Activated T-cell treated with anti-CD3 and anti-CD28 coated beads, Interleukin-2, amount 50 U/mL, for 4 hours (primary cell): Measurements from ENCODE around the gene HOXA11. TPM values are rescaled to one million over a fixed set of nuclear protein-coding genes. Genes with fewer than 3 reads are reported as not detected.

ENCODE experiments used
- ATAC-seq, 2 donors: fragments of 200-7000 bp; cut with Tn5 transposase; one replicate each; pipeline ENCODE4 v1.10.0; 2021
- DNase-seq: peaks from one replicate; pipeline ENCODE4 v3.0.0-alpha.2; 2020
- H3K27me3 Mint-ChIP-seq: one replicate; pipeline ENCODE4 v1.8.0; 2021; ENCODE audit warnings: low read depth, mixed read lengths
- H3K36me3 Mint-ChIP-seq: one replicate; pipeline ENCODE4 v1.8.0; 2022; ENCODE audit warnings: mixed read lengths; ENCODE audit not compliant: insufficient read depth
- H3K4me1 Mint-ChIP-seq: one replicate; pipeline ENCODE4 v1.8.0; 2021; ENCODE audit warnings: low read depth, mixed read lengths
- H3K4me3 Mint-ChIP-seq: one replicate; pipeline ENCODE4 v1.8.0; 2021; ENCODE audit warnings: mild to moderate bottlenecking, moderate library complexity, mixed read lengths
- H3K9me3 Mint-ChIP-seq: one replicate; pipeline ENCODE4 v1.8.0; 2021; ENCODE audit warnings: mixed read lengths
- total RNA-seq, 3 donors: library from RNA; stranded (reverse); gene quantifications; one replicate each; pipeline ENCODE4 v1.2.1, GENCODE V29; 2021

HOXA11 gene
- total RNA-seq, 3 donors from 2014 or later: not detected

GRCh38 chr7:27143023-27143949 lies 41.7 kb downstream of the HOXA11 start, which contains the start of gene HOXA5:
HOXA5 (minus strand) TSS chr7:27143681; CDS start chr7:27143607, 74 bp downstream.
- no peaks in the 10 kb centered on the region for H3K36me3 Mint-ChIP-seq
- peaks cover 58% of the 10 kb centered on the region for H3K27me3 Mint-ChIP-seq
- no peak within 1 kb of the TSS for H3K4me3 Mint-ChIP-seq
- no peak for DNase-seq
- peak in 1 of 2 donors; percentile 31 for ATAC-seq
- H3K4me1 Mint-ChIP-seq: peaks cover 3% of the 10 kb centered on the region
- H3K9me3 Mint-ChIP-seq: no peaks in the 10 kb centered on the region

DNA sequence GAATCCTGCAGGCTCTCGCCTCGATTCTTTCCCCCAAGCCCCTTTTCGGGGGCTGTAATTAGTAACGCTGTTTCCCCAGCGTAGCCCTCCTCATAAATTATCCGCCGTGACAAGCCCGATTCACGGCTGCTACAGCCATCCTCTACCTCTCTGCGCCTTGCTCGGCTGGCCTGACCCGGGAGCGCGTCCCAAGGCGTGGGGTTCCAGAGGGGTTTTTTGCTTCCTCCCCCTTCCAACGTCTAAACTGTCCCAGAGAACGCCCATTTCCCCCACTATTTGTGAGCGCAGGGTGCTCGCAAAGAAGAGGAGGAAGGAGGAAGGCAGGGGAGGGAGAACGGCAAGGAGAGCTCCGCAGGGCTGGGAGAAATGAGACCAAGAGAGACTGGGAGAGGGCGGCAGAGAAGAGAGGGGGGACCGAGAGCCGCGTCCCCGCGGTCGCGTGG lies 42.4 kb downstream of the HOXA11 start:
- no peak overlapping the region for H3K4me3 Mint-ChIP-seq

GRCh38 chr7:27141923-27142579 lies 43.0 kb downstream of the HOXA11 start:
- DNase-seq (no peak), ATAC-seq (no peak)
- H3K36me3 Mint-ChIP-seq: no peaks in the 10 kb centered on the region
- H3K4me1 Mint-ChIP-seq: no peaks in the 10 kb centered on the region
- H3K9me3 Mint-ChIP-seq: no peaks in the 10 kb centered on the region
- H3K27me3 Mint-ChIP-seq: peaks cover 61% of the 10 kb centered on the region
- no peak overlapping the region for H3K4me3 Mint-ChIP-seq

More for the DNA sequence above, 42.4 kb downstream of the HOXA11 start:
- peaks cover 60% of the 10 kb centered on the region for H3K27me3 Mint-ChIP-seq
- no peaks in the 10 kb centered on the region for H3K4me1 Mint-ChIP-seq
- no peaks in the 10 kb centered on the region for H3K9me3 Mint-ChIP-seq
- no peak for DNase-seq
- no peaks in the 10 kb centered on the region for H3K36me3 Mint-ChIP-seq
- ATAC-seq: no peak

DNA sequence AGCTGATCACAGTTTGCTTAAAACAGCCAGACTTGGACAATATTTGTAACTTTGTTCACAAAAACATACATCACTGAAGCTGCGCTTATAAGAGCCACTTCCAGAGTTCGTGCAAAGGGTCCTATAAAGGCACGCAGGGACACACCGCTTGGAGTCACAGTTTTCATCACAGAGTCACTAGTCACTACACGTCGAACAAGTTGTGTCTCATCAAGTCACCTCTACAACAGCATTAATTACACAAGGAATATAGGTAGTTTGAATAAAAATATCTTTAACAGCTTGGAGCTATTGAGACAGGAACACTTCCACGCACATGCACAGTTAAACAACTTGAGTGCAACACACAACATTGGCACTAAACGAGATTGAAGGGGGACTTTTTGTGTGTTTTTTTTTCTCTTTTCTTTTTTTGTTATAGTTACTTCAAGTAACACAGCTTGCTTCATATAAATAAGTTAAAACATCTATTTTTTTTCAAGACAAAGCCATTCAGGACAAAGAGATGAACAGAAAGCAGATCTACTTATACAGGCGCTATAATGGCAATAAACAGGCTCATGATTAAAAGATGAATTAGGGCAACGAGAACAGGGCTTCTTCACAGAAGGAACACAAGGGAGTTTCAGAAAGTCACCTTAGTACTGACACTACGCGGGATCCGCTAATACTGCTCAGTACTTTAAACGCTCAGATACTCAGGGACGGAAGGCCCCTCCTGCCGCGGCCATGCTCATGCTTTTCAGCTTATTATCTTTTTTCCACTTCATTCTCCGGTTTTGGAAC lies 43.7 kb downstream of the HOXA11 start:
- DNase-seq: no peak
- Mint-ChIP-seq H3K4me3 (no peak overlapping the region), H3K27me3 (peaks cover 59% of the 10 kb centered on the region), H3K36me3 (no peaks in the 10 kb centered on the region), H3K9me3 (no peaks in the 10 kb centered on the region), H3K4me1 (no peaks in the 10 kb centered on the region)
- no peak for ATAC-seq

DNA sequence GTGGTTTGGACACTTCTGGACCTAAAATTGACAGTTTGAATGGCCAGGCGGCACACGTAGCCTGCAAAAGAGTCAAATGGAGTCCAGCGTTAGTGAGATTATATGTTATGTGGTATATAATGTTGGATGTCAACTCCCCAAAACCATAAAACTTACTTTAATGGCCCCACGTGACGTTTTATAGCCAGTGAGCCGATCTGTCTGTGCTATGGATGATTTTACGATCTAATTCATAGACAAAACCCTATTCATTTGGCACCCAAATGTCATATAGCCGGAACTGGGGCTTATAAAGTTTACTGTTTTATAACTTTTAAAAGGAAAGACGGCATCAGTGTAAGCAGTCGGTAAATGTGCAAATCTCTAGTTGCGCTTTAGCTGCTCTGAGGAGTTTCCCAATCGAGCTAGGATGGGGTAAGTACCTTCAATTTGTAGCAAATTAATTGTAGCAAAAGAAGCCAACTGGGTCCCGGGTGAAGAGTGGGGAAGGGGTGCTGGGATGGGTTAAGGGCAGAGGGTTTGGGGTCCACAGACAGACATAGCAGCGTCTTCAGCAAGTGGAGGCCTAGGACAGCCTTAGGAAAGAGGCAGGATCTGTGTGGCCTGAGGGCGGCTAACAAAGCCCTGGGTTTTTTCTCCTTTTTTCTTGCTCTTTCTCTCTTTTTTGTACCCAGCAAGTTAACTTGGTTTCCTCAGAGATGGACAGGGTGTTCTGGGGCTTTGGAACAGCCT lies 44.7 kb downstream of the HOXA11 start:
- H3K27me3 Mint-ChIP-seq: peaks cover 61% of the 10 kb centered on the region
- ATAC-seq (no peak), DNase-seq (no peak)
- no peaks in the 10 kb centered on the region for H3K9me3 Mint-ChIP-seq
- peaks cover 5% of the 10 kb centered on the region for H3K4me1 Mint-ChIP-seq
- H3K36me3 Mint-ChIP-seq: no peaks in the 10 kb centered on the region
- H3K4me3 Mint-ChIP-seq: no peak overlapping the region

DNA sequence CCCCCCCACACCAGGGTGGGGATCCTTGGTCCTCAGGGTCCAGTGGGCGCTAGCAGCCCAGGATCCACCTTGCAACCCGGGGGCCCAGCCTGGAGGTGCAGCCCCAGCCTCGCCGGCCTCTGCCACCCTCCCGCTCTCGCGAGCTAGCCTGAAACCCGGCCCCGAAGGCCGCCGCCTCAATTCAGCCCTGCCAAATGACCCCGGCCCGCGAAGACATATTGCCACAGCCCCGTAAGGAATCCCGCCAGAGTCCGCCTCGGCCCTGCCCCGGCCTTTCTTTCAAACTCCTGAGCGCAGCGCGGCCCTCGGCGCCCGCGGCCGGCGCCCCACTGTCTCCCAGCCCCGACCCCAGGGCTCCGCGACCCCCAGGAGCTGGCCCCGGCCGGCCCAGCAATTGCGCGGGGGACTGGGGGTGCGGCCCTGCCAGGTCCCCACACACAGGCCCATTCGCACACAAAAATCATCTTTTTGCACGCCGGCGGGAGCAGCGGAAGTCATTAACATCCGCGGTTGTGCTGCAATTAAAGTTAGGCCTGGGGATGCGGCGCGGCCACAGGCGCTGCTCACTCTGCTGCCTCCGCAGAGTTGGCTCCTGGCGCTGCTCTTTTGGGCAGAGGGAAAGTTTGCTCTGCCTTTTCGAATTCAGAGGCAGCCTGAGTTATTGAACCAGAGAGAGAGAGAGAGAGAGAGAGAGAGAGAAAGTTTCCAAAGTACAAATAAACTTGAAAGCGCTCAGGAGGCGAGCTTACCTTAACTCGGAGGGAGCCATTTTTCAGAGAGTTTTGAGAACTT lies 45.5 kb downstream of the HOXA11 start:
- Mint-ChIP-seq H3K4me3 (no peak overlapping the region), H3K27me3 (peaks cover 62% of the 10 kb centered on the region), H3K36me3 (no peaks in the 10 kb centered on the region), H3K9me3 (no peaks in the 10 kb centered on the region), H3K4me1 (peaks cover 8% of the 10 kb centered on the region)
- ATAC-seq: no peak
- DNase-seq: no peak

GRCh38 chr7:27138985-27139333 lies 46.1 kb downstream of the HOXA11 start:
- Mint-ChIP-seq H3K4me1 (peaks cover 13% of the 10 kb centered on the region), H3K27me3 (peaks cover 60% of the 10 kb centered on the region)
- ATAC-seq: no peak

DNA sequence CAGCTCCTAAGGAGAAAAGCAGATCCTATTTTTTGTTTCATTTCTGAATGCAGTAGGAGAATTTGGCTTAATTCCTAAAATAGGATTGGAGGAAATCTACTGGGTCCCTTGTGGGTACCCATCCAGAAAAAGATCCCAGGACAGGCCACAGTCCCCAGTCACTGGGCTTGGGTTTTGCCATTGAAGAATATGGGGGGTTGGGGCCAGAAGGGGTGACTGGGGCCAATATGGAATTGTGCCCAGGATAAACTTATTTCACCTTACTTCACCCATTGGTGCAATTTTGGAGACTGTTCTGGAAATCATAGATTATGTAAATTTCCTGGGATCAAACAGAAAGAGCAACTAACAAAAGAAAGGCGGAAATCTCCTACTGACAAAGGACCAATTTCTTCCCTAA lies 46.6 kb downstream of the HOXA11 start:
- Mint-ChIP-seq H3K9me3 (no peaks in the 10 kb centered on the region), H3K36me3 (no peaks in the 10 kb centered on the region), H3K4me3 (no peak overlapping the region), H3K27me3 (peaks cover 61% of the 10 kb centered on the region), H3K4me1 (peaks cover 13% of the 10 kb centered on the region)
- DNase-seq (no peak), ATAC-seq (no peak)

More at GRCh38 chr7:27138985-27139333, 46.1 kb downstream of the HOXA11 start:
- DNase-seq: no peak
- Mint-ChIP-seq H3K4me3 (no peak overlapping the region), H3K9me3 (no peaks in the 10 kb centered on the region), H3K36me3 (no peaks in the 10 kb centered on the region)

DNA sequence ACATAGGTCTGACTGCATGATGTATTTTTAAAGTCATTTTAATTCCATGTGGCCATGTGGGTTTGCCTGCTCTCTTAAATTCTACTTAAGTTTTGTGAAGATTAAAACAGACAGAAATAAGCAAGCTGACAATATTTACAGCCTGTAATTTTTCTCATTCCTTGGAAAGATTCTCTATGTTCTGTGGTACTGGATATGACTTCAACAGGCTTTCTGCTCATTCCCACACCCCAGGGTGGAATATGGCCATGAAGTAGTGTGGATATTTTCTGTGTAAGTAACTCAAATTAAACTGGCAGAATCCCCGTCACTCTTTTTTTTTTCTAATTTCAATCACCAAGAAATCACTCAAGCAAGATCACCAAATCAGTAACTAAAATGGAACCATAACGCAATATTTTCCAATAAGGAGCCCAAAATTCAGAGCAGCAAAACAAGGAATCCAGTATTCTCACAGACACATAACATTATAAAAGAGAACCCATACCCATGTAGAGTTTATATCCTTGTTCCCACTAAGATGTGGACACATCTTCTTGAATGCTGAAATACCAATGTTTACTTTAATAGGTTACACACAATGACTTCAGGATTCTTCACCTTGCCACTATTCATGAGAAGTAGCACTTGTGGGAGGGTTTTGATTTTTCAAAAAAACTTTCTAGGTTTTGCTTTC lies 47.3 kb downstream of the HOXA11 start:
- ATAC-seq: no peak
- Mint-ChIP-seq H3K9me3 (no peaks in the 10 kb centered on the region), H3K36me3 (no peaks in the 10 kb centered on the region), H3K27me3 (peaks cover 65% of the 10 kb centered on the region), H3K4me3 (no peak overlapping the region), H3K4me1 (peaks cover 13% of the 10 kb centered on the region)
- DNase-seq: no peak

- DNase-seq (no peak), ATAC-seq (peak; percentile 57 to 68)
- Mint-ChIP-seq H3K27me3 (peaks cover 62% of the 10 kb centered on the region), H3K4me3 (no peak overlapping the region), H3K9me3 (no peaks in the 10 kb centered on the region), H3K36me3 (no peaks in the 10 kb centered on the region), H3K4me1 (peaks cover 13% of the 10 kb centered on the region)
Observed at GRCh38 chr7:27134392-27134791, 50.6 kb downstream of the HOXA11 start.

GRCh38 chr7:27133409-27134231 lies 51.4 kb downstream of the HOXA11 start:
- Mint-ChIP-seq H3K36me3 (no peaks in the 10 kb centered on the region), H3K9me3 (no peaks in the 10 kb centered on the region), H3K4me3 (no peak overlapping the region), H3K27me3 (peaks cover 62% of the 10 kb centered on the region), H3K4me1 (peaks cover 13% of the 10 kb centered on the region)
- DNase-seq (no peak), ATAC-seq (no peak)

- Mint-ChIP-seq H3K9me3 (no peaks in the 10 kb centered on the region), H3K36me3 (no peaks in the 10 kb centered on the region), H3K4me3 (no peak overlapping the region), H3K4me1 (peaks cover 13% of the 10 kb centered on the region), H3K27me3 (peaks cover 59% of the 10 kb centered on the region)
- DNase-seq: no peak
- no peak for ATAC-seq
Observed at GRCh38 chr7:27132978-27133377, 52.1 kb downstream of the HOXA11 start.
